Endodermal cell (in vitro differentiated cells): ENCODE measurements around the gene PRRG2. TPM values are rescaled to one million over a fixed set of nuclear protein-coding genes. Genes with fewer than 3 reads are reported as not detected.

Experiments
- DNase-seq: peaks from one replicate; pipeline ENCODE4 v3.0.0-alpha.2; 2017
- H3K27ac ChIP-seq: 2 replicates; pipeline ENCODE4 v1.5.1; 2013; ENCODE audit warnings: mild to moderate bottlenecking, low read depth, low read length, moderate library complexity
- H3K27me3 ChIP-seq: 2 replicates; pipeline ENCODE4 v1.6.1; 2013; ENCODE audit warnings: mild to moderate bottlenecking, low read length, moderate library complexity; ENCODE audit not compliant: insufficient read depth, control insufficient read depth, poor library complexity, severe bottlenecking
- H3K36me3 ChIP-seq: 2 replicates; pipeline ENCODE4 v1.7.0; 2013; ENCODE audit warnings: mild to moderate bottlenecking, low read length, moderate library complexity; ENCODE audit not compliant: control insufficient read depth, insufficient read depth
- H3K4me1 ChIP-seq: one replicate; pipeline ENCODE4 v1.7.0; 2013; ENCODE audit warnings: low read length; ENCODE audit not compliant: control insufficient read depth, insufficient read depth
- H3K4me3 ChIP-seq: 2 replicates; pipeline ENCODE4 v1.5.1; 2013; ENCODE audit warnings: mild to moderate bottlenecking, low read length, moderate library complexity
- H3K9ac ChIP-seq: 2 replicates; pipeline ENCODE4 v1.6.1; 2013; ENCODE audit warnings: mild to moderate bottlenecking, low read length, moderate library complexity; ENCODE audit not compliant: poor library complexity, severe bottlenecking; ENCODE audit errors: extremely low read depth
- H3K9me3 ChIP-seq: 2 replicates; pipeline ENCODE4 v1.6.1; 2013; ENCODE audit warnings: mild to moderate bottlenecking, low read length, moderate library complexity; ENCODE audit not compliant: control insufficient read depth
- H3K27ac Mint-ChIP-seq: 2 replicates; pipeline ENCODE4 v1.8.0; 2020; ENCODE audit warnings: mixed read lengths
- H3K27me3 Mint-ChIP-seq: 2 replicates; pipeline ENCODE4 v1.8.0; 2021; ENCODE audit warnings: mild to moderate bottlenecking, mixed read lengths; ENCODE audit not compliant: insufficient read depth
- H3K36me3 Mint-ChIP-seq: 2 replicates; pipeline ENCODE4 v1.8.0; 2020; ENCODE audit warnings: low read depth, mixed read lengths
- H3K4me1 Mint-ChIP-seq: 2 replicates; pipeline ENCODE4 v1.8.0; 2020; ENCODE audit warnings: mixed read lengths
- H3K4me3 Mint-ChIP-seq: 2 replicates; pipeline ENCODE4 v1.8.0; 2020; ENCODE audit warnings: mild to moderate bottlenecking, moderate library complexity, mixed read lengths
- H3K9me3 Mint-ChIP-seq: 2 replicates; pipeline ENCODE4 v1.8.0; 2020; ENCODE audit warnings: mild to moderate bottlenecking, mixed read lengths
- CTCF ChIP-seq: fragments of 200-600 bp; sonication (generic); conservative IDR thresholded peaks from 2 replicates; pipeline ENCODE4 v1.5.0; 2021; ENCODE audit warnings: antibody characterized with exemption, mild to moderate bottlenecking
- WGBS, 2 experiments: methylation state at CpG; one replicate each; pipeline versions ENCODE4 v1.1.5 to v1.1.7; 2013; ENCODE audit warnings: missing lambda C conversion rate in 2 of 2, mixed read lengths in 1 of 2; ENCODE audit not compliant: insufficient coverage in 1 of 2, insufficient read length in 1 of 2; 5-methylcytosine and 5-hydroxymethylcytosine counted together
- total RNA-seq, 2 donors: library from RNA; stranded (reverse); fragmentation: NEBNext Ultra II Directional in 1 of 2; extraction: Animal tissue kit (Norgen Biotek cat#: 25700) in 1 of 2; gene quantifications; 2 replicates in 1 of 2; 3 replicates in 1 of 2; pipeline ENCODE4 v1.2.1, GENCODE V29; 2021

PRRG2 gene
- total RNA-seq, 2 donors from 2014 or later: 3.7 to 6.9 TPM

GRCh38 chr19:49594993-49595818 lies 14.1 kb downstream of the PRRG2 start:
- H3K36me3 ChIP-seq: peaks cover 37% of the 10 kb centered on the region
- H3K36me3 Mint-ChIP-seq: peaks cover 44% of the 10 kb centered on the region
- no peak overlapping the region for H3K4me3 Mint-ChIP-seq
- H3K9me3 ChIP-seq: no peaks in the 10 kb centered on the region
- H3K9me3 Mint-ChIP-seq: no peaks in the 10 kb centered on the region
- H3K4me3 ChIP-seq: no peak overlapping the region
- H3K27me3 ChIP-seq: no peaks in the 10 kb centered on the region
- no peaks in the 10 kb centered on the region for H3K4me1 ChIP-seq
- no peak for TF ChIP-seq CTCF
- H3K4me1 Mint-ChIP-seq: peaks cover 12% of the 10 kb centered on the region
- no peak overlapping the region for H3K27ac ChIP-seq
- DNase-seq: no peak
- WGBS, 2 experiments: 89 to 94% methylated on average over 7 to 35 of the region's 35 CpGs
- H3K27ac Mint-ChIP-seq: no peak overlapping the region
- no peak overlapping the region for H3K9ac ChIP-seq
- no peaks in the 10 kb centered on the region for H3K27me3 Mint-ChIP-seq

- no peak overlapping the region for H3K4me3 Mint-ChIP-seq
- H3K9me3 Mint-ChIP-seq: no peaks in the 10 kb centered on the region
- 94 to 95% methylated on average over 17 to 32 of the region's 32 CpGs for WGBS, 2 experiments
- Histone ChIP-seq H3K4me1 (no peaks in the 10 kb centered on the region), H3K4me3 (no peak overlapping the region), H3K36me3 (peaks cover 42% of the 10 kb centered on the region), H3K27ac (no peak overlapping the region), H3K9ac (no peak overlapping the region), H3K9me3 (no peaks in the 10 kb centered on the region), H3K27me3 (no peaks in the 10 kb centered on the region)
- no peak for TF ChIP-seq CTCF
- peaks cover 12% of the 10 kb centered on the region for H3K4me1 Mint-ChIP-seq
- DNase-seq: no peak
- H3K27me3 Mint-ChIP-seq: no peaks in the 10 kb centered on the region
- no peak overlapping the region for H3K27ac Mint-ChIP-seq
- peaks cover 50% of the 10 kb centered on the region for H3K36me3 Mint-ChIP-seq
Measured at GRCh38 chr19:49595819-49596404, 14.8 kb downstream of the PRRG2 start.

GRCh38 chr19:49596407-49596806 lies 15.3 kb downstream of the PRRG2 start:
- H3K9me3 ChIP-seq: no peaks in the 10 kb centered on the region
- H3K4me3 Mint-ChIP-seq: no peak overlapping the region
- H3K4me1 ChIP-seq: no peaks in the 10 kb centered on the region
- no peaks in the 10 kb centered on the region for H3K9me3 Mint-ChIP-seq
- H3K27ac ChIP-seq: no peak overlapping the region
- H3K27ac Mint-ChIP-seq: no peak overlapping the region
- no peak for TF ChIP-seq CTCF
- no peaks in the 10 kb centered on the region for H3K27me3 ChIP-seq
- peaks cover 53% of the 10 kb centered on the region for H3K36me3 Mint-ChIP-seq
- no peak overlapping the region for H3K4me3 ChIP-seq
- H3K4me1 Mint-ChIP-seq: peaks cover 12% of the 10 kb centered on the region
- 95 to 96% methylated on average over 8 to 15 of the region's 15 CpGs for WGBS, 2 experiments
- H3K36me3 ChIP-seq: peaks cover 45% of the 10 kb centered on the region
- H3K9ac ChIP-seq: no peak overlapping the region
- DNase-seq: no peak
- H3K27me3 Mint-ChIP-seq: no peaks in the 10 kb centered on the region
